Myometrial cell (primary cell): ENCODE measurements around the gene TBC1D21. TPM values are rescaled to one million over a fixed set of nuclear protein-coding genes. Genes with fewer than 3 reads are reported as not detected.

ENCODE experiments used
- total RNA-seq: library from RNA; depleted of rRNA; stranded (reverse); fragments of >200 nt; gene quantifications from 2 replicates; pipeline ENCODE4 v1.2.3, GENCODE V29; 2015

Gene TBC1D21
- not detected in 2 replicates for total RNA-seq

GRCh38 chr15:73873456-73873855 lies at the start of gene TBC1D21:
Gene TBC1D21 (plus strand): TSS chr15:73873564. CDS start chr15:73873710, 146 bp downstream.

GRCh38 chr15:73926219-73927002 lies 53.0 kb downstream of the TBC1D21 start, which contains the start of gene LOXL1:
Gene LOXL1 (plus strand): TSS chr15:73926462. CDS start chr15:73926784, 322 bp downstream.

Other genes with a start within 250 kb of the TBC1D21 start
- gene NPTN, start 240.2 kb upstream of the TBC1D21 start, total RNA-seq, result 133 and 148 TPM in 2 replicates
- 173 and 182 TPM in 2 replicates for gene CD276, start 189.2 kb upstream of the TBC1D21 start, total RNA-seq
- gene INSYN1, start 120.2 kb upstream of the TBC1D21 start, total RNA-seq, result not detected in 2 replicates
- gene LOXL1, start 52.9 kb downstream of the TBC1D21 start, total RNA-seq, result 43.4 and 44.7 TPM in 2 replicates
- gene STOML1, start 118.7 kb downstream of the TBC1D21 start, total RNA-seq, result 20.8 and 23.7 TPM in 2 replicates
- 48.1 and 50.2 TPM in 2 replicates for gene PML, start 121.2 kb downstream of the TBC1D21 start, total RNA-seq
- gene GOLGA6A, start 209.0 kb downstream of the TBC1D21 start, total RNA-seq, result not detected in 2 replicates